Measurements from ENCODE around the gene OSBPL10. TPM values are rescaled to one million over a fixed set of nuclear protein-coding genes. Genes with fewer than 3 reads are reported as not detected.

The OSBPL10 gene
- total and polyA plus RNA-seq, 2 of the 8 experiments (the other 6 are each of a cell fraction or from before 2014, with no cell fraction given) = 26.2 to 86.7 TPM

GRCh38 chr3:31946484-31947081 lies 34.5 kb downstream of the OSBPL10 start (continued):
- TF ChIP-seq MAFK (IDR thresholded peaks at IDR 0.05; ENCODE audit: low read depth, low read length) (no peak), NANOG (IDR thresholded peaks at IDR 0.05; ENCODE audit: insufficient read depth, low read depth, low read length, poor library complexity, severe bottlenecking) (no peak), YY1 (IDR thresholded peaks at IDR 0.05; ENCODE audit: low read depth, low read length) (no peak), PHF8 (conservative IDR thresholded peaks at IDR 0.05; ENCODE audit: low read depth, low read length) (no peak)
